Adipose tissue (tissue), 3 donors: ENCODE results near the gene RYR2. TPM values are rescaled to one million over a fixed set of nuclear protein-coding genes. Genes with fewer than 3 reads are reported as not detected.

ENCODE experiments used
- H3K27ac ChIP-seq: one replicate; pipeline ENCODE4 v1.5.1; 2013; ENCODE audit warnings: low read depth, low read length
- WGBS, 3 donors: extraction: QIAGEN DNeasy Blood & Tissue Kit; methylation state at CpG; one replicate each; pipeline ENCODE4 v1.1.7; 2013; 5-methylcytosine and 5-hydroxymethylcytosine counted together
- polyA plus RNA-seq, 3 donors: library from polyadenylated mRNA; stranded (reverse); fragments of 200-250 nt; gene quantifications; one replicate each; pipeline ENCODE4 v1.2.3, GENCODE V29; 2013
- donor health status: healthy with polysubstance abuse.
- donor health status: Bipolar disorder and iron deficiency.
- donor health status: healthy.

RYR2 gene
- 1 to 10 TPM in 1 of 3 donors, under 1 TPM in 2; 0.23 to 1.1 (median 0.36) TPM for polyA plus RNA-seq

- 2 to 4% (median 3%) methylated on average over 38 to 87 of the region's 87 CpGs for WGBS, 3 donors
- no peak within 1 kb of the TSS for H3K27ac ChIP-seq
Observed at GRCh38 chr1:237041795-237042525, at the start of gene RYR2. Gene RYR2 (plus strand): TSS chr1:237042184. CDS start chr1:237042522, 338 bp downstream.

GRCh38 chr1:236992449-236992848 is 49.5 kb upstream of the RYR2 start:
- 76 to 88% (median 83%) methylated on average over 8 of the region's 8 CpGs for WGBS, 3 donors
- no peak overlapping the region for H3K27ac ChIP-seq

DNA sequence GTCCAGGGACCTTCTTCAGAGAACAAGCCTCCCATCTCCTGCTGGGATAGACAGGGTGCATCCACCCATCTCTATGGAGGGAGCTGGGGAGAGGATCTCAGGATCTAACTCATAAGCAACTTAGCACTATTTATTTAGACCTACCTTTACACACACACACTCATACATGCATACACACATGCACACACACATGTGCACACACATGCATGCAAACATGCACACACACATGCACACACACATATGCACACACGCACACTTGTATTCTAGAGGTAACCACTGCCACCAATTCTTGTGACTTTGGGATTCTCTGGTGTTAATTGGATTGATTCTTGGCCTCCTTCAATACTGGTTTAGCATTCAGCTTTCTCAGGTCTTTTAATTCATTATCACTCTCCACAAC is 47.5 kb upstream of the RYR2 start:
- WGBS, 3 donors, result 91 to 94% (median 92%) methylated on average over 1 of the region's 1 CpG
- H3K27ac ChIP-seq, result no peak overlapping the region

DNA sequence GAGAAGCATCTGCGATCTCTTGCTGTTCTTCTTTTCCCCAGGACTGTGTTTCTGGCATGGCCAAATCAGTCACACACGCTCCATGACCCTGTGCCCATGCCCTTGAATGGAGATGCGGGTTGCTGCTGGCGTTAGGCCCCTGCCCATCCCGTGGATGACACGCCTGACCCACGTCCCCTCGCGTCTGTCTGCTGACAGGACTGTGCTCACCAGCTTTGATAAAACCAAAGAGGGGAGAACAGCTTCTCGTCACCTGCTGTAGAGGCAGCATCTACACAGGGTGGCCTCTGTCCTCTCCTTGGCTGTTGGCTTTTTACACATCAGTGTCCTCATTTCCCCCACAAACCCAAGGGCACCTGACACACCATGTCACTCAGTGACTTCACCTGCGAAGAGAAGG is 44.6 kb upstream of the RYR2 start:
- WGBS, 3 donors, result 82 to 87% (median 84%) methylated on average over 11 of the region's 11 CpGs
- H3K27ac ChIP-seq, result no peak overlapping the region

DNA sequence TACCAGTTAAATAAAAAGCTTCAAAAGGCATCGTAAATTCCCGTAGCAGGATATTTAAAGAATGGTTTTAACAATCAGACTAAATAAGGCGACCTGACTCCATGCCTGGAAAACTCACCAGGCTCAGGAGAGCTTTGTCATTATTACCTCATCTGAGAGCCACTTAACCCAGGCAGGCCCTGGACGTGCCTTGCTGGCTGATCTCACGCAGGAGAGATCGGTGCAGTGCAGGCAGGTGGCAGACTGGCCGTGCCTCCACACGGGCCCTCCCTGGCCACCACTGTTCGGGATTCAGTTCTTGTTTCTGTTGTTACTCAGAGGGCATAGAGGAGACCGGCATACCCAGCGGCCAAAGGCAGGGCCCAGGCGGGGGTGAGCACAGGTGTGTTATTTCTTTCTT is 44.1 kb upstream of the RYR2 start:
- WGBS, 3 donors, result 55 to 67% (median 61%) methylated on average over 12 of the region's 12 CpGs
- H3K27ac ChIP-seq, result no peak overlapping the region

GRCh38 chr1:236998546-236998945 is 43.4 kb upstream of the RYR2 start:
- H3K27ac ChIP-seq, result no peak overlapping the region
- 67 to 78% (median 67%) methylated on average over 3 of the region's 3 CpGs for WGBS, 3 donors

DNA sequence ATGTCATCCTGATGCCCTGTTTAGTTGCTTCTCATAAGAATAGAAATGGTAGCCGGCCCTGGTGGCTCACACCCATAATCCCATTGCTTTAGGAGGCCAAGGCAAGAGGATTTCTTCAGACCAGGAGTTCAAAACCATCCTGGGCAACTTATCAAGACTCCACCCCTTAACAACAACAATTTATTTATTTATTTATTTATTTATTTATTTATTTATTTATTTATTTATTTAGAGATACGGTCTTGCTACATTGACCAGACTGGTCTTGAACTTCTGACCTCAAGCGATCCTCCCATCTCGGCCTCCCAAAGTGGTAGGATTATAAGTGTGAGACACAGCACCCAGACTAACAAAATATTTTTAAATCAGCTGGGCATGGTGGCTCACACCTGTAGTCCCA is 41.8 kb upstream of the RYR2 start:
- WGBS, 3 donors, result 90 to 94% (median 94%) methylated on average over 4 of the region's 4 CpGs
- H3K27ac ChIP-seq, result no peak overlapping the region

DNA sequence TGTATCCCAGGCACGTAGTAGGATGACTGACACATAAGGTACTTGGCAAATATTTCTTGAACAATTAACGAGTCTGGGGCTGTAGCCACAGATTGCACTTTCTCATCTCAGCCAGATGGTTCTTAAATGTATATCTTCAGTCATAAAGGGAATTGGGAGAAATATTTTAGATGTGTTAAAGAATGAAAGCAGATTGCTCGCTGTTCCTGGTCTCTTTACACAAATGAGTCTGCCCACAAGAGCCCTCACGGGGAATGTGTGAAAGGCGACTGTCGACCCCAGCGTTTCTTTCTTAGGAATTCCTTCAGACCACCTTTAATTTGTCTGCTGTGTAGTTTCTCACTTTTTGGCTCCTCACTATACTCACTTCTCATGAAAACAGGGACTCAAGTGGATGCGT is 38.5 kb upstream of the RYR2 start:
- H3K27ac ChIP-seq, result no peak overlapping the region
- 64 to 73% (median 69%) methylated on average over 8 of the region's 8 CpGs for WGBS, 3 donors

- no peak within 1 kb of the TSS for H3K27ac ChIP-seq
- WGBS, 3 donors, result 86 to 94% (median 86%) methylated on average over 18 of the region's 18 CpGs
Observed at GRCh38 chr1:237004116-237004515, 37.9 kb upstream of the RYR2 start, which contains the start of gene MT1HL1. Gene MT1HL1 (minus strand): TSS chr1:237004441. CDS start chr1:237004372, 69 bp downstream.

DNA sequence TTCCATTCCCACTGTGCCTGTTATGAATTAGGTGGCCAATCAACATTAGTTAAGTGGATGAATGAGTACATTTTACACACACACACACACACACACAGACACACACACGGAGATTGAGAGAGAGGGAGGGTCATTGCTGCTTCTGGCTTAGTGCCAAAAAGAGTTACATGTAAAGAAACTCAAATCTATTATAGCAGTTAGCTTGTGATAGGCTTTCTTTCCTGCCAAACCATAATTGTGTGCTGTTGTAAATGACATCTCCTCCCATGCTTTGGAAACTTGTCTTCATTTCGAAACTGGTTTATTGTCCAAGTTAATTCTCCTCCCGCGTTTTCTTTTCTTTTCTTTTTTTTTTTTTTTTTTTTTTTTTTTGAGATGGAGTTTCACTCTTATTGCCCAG is 36.3 kb upstream of the RYR2 start:
- no peak overlapping the region for H3K27ac ChIP-seq
- 51 to 59% (median 53%) methylated on average over 4 of the region's 4 CpGs for WGBS, 3 donors

GRCh38 chr1:237007147-237007881 is 34.7 kb upstream of the RYR2 start:
- H3K27ac ChIP-seq, result no peak overlapping the region
- 74 to 76% (median 75%) methylated on average over 14 of the region's 14 CpGs for WGBS, 3 donors

- no peak overlapping the region for H3K27ac ChIP-seq
- WGBS, 3 donors, result 89 to 92% (median 90%) methylated on average over 4 of the region's 4 CpGs
Observed at GRCh38 chr1:237009611-237010010, 32.4 kb upstream of the RYR2 start.

- WGBS, 3 donors, result 78 to 86% (median 81%) methylated on average over 3 of the region's 3 CpGs
Observed at GRCh38 chr1:237011432-237011831, 30.6 kb upstream of the RYR2 start.

DNA sequence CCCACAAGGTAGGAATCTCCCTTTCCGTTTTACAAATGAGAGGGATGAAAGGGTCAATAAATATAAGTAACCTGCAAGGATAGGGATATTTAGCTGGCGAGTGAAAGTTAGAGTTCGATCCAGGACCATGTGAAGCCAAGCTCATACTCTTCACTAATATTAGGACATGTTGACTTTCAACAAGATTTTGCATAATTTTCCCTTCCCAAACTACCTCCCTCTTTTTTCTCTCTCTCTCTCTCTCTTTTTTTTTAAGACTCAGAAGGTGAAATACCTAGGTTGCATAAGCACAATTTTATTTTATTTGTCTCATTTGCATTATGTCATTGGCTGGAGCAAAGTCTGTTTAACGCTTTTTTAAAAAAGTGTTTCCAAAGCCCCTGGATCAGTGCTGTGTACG is 29.6 kb upstream of the RYR2 start:
- no peak overlapping the region for H3K27ac ChIP-seq
- 81 to 87% (median 87%) methylated on average over 5 of the region's 5 CpGs for WGBS, 3 donors

More at GRCh38 chr1:237011432-237011831, 30.6 kb upstream of the RYR2 start:
- H3K27ac ChIP-seq, result no peak overlapping the region

- H3K27ac ChIP-seq, result no peak overlapping the region
- 30 to 56% (median 46%) methylated on average over 15 of the region's 15 CpGs for WGBS, 3 donors
Observed at GRCh38 chr1:237012788-237013383, 29.1 kb upstream of the RYR2 start.

GRCh38 chr1:237013608-237014007 is 28.4 kb upstream of the RYR2 start:
- no peak overlapping the region for H3K27ac ChIP-seq
- 70 to 88% (median 85%) methylated on average over 5 of the region's 5 CpGs for WGBS, 3 donors

DNA sequence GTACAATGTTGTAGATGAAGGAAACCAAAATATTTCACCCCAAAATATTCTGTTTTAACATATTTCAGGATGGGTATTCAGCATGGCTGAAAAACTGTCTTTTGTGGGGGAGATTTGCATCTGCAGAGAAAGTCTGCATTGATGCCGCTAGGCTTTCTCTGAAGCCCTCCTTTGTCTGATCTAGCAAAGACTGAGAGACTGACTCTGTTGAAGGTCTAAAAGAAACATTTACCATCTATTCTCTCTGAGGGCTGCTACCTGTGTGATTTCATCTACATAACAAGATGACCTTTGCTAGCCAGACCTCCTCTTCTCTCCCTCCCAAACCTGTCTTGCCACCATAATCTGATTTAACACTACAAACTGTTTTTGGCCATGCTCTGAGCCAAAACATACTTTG is 25.4 kb upstream of the RYR2 start:
- H3K27ac ChIP-seq, result no peak overlapping the region
- 54 to 90% (median 58%) methylated on average over 1 of the region's 1 CpG for WGBS, 3 donors

DNA sequence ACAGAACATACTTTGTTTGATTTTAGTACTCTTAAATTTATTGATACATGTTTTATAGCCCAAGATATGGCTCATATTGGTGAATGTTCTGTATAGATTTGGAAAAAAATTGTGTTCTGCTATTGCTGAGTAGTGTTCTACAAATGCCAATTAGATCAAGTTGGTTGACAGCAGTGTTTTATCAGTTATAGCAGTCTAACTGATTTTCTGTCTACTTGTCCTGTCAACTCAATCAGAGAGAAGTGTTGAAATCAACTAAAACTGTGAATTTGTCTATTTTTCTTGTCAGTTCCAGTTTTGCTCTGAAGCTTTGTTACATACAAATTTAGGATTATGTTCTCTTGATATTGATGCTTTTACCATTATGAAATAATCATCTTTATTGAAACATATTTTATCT is 23.1 kb upstream of the RYR2 start:
- no peak overlapping the region for H3K27ac ChIP-seq

DNA sequence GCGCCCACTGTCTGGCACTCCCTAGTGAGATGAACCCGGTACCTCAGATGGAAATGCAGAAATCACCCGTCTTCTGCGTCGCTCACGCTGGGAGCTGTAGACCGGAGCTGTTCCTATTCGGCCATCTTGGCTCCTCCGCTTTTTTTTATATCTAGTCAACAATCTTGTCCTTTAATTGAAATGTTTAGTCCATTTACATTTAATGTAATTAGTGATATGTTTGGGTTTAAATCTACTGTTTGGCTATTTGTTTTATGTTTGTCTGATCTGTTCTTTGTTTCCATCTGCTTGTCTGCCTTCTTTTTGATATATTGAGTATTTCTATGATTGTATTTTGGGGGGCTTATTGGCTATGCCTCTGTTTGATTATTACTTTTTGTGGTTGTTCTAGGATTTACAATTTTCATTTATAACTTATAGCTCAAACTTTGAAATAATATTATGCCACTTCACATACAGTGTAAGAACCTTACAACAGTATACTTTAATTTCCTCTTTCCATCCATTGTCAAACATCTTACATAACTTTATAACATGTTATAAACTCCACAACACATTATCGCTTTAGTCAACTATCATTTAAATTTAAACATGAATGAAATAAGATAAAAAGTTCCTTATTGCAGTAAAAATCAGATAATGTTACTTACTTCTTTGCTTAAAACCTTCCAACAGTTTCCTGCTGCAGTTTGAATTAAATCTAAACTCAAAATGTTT is 16.5 kb upstream of the RYR2 start:
- H3K27ac ChIP-seq, result no peak overlapping the region
- WGBS, 3 donors, result 92 to 98% (median 97%) methylated on average over 5 to 8 of the region's 10 CpGs
